GM10248 (cell line): ENCODE results near the gene PRKD2.

Experiments used
- CTCF ChIA-PET: fragments of 300-600 bp; sonication (Branson Sonifier 250); formaldehyde crosslinking; extraction: SDS; loops from one replicate; lab custom pipeline; 2021; ENCODE audit warnings: antibody characterized with exemption; lab: Yijun Ruan, JAX
- POLR2A ChIA-PET: fragments of 350-650 bp; sonication (Branson Sonifier 250); formaldehyde crosslinking; extraction: SDS; loops from one replicate; lab custom pipeline; 2020; ENCODE audit warnings: antibody characterized with exemption; lab: Yijun Ruan, JAX
- DNase-seq: peaks from one replicate; pipeline ENCODE4 v3.0.0; 2012; ENCODE audit errors: extremely low spot score
- TF ChIP-seq, protein P1 (sequence below): IDR thresholded peaks from 2 replicates; pipeline ENCODE4 v1.5.1; 2012; ENCODE audit warnings: mild to moderate bottlenecking, low read depth; ENCODE audit errors: extremely low read depth, missing control alignments, control extremely low read depth

The PRKD2 gene

DNA sequence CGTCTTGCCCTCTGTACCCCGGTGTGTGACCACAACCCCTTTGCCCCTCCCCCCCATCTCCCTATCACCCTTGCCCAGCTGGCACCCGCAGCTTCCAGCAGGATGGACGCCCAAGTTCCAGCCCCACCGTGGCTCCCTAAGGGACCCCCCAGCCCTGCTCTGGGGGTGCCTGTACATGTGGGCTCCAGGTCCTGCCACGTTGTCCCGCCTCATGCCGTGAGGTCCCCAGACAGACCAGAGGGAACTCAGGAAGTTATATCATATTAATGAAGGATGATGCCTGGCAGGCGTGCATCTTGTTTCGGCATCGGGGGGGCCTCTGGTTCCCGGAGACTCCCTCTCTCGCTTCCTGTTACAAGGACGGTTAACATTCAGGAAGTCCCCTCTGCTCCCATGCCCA lies 90.5 kb downstream of the PRKD2 start:
- DNase-seq = no peak
- TF ChIP-seq, protein P1, sequence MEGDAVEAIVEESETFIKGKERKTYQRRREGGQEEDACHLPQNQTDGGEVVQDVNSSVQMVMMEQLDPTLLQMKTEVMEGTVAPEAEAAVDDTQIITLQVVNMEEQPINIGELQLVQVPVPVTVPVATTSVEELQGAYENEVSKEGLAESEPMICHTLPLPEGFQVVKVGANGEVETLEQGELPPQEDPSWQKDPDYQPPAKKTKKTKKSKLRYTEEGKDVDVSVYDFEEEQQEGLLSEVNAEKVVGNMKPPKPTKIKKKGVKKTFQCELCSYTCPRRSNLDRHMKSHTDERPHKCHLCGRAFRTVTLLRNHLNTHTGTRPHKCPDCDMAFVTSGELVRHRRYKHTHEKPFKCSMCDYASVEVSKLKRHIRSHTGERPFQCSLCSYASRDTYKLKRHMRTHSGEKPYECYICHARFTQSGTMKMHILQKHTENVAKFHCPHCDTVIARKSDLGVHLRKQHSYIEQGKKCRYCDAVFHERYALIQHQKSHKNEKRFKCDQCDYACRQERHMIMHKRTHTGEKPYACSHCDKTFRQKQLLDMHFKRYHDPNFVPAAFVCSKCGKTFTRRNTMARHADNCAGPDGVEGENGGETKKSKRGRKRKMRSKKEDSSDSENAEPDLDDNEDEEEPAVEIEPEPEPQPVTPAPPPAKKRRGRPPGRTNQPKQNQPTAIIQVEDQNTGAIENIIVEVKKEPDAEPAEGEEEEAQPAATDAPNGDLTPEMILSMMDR = no peak
- ChIA-PET POLR2A (no interaction called here), CTCF (interaction anchor here (1.0 to 9.9 kb wide), 4 partner anchors 8 to 95 kb away, joined by 3 to 76 read pairs (median 11); partner anchors contain the start of gene DACT3)

DNA sequence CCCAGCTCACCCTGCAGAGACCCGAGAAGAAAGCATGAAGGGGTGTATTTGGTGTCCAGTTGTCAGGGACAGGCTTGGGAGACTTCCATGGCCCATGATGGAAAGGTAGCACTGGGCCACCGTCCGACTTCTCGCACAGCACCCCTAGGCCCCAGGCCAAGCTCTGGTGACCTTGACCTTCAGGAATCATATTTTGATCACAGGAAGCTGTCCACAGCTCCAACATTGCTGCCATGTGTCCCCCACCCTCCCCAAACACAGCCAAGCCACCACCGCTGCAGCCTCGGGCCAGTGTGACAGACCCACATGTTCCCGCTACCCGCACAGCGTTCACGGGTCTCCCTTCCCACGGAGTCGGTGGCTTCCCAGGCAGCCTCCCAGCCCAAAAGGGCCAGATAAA lies 91.2 kb downstream of the PRKD2 start:
- ChIA-PET CTCF (interaction anchor here (1.1 to 9.9 kb wide), 5 partner anchors 9 to 103 kb away, joined by 3 to 76 read pairs (median 5); partner anchors contain the start of gene DACT3), POLR2A (no interaction called here)
- TF ChIP-seq, protein P1 = no peak
- DNase-seq = no peak

DNA sequence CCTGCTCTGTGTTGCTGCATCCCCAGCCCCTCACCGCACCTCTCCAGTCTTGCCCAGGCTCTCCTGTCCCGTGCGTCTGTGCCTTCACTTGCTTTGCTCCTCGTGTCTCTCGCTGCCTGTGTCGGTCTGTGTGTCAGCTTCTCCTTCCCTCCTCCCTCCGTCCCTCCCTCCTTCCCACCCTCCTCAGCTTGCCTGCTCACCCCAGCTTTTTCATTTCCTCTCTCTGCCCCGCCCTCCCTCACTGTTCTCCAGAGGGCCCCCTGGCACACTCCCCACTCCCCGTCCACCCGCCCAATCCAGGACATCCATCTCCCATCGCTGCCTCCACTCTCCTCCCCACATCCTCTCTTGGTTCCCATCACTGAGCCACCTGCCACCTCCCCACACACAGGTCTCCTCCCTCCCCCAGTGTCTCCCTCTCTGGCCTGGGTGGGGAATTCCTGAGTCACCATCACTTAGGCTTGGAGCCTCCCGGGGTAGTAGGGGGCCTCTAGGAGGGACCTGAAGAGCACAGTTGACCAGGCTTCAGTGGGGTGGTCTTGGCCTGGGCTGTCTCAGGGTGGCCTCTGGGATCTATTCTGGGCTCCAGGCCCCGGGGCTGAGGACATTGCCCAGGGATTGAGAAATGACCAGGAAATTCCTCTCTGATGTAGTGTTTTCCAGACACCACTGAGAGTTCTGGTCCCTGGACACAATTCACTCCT lies 91.8 kb downstream of the PRKD2 start, which contains the start of gene PTGIR:
Gene PTGIR (minus strand): TSS at position 132 of the 704 bp plus-strand sequence. CDS start 864 bp downstream, outside the sequence.
- no peak for DNase-seq
- POLR2A ChIA-PET = no interaction called here

More for the DNA sequence above, 91.8 kb downstream of the PRKD2 start, which contains the start of gene PTGIR:
- TF ChIP-seq, protein P1 = no peak
- CTCF ChIA-PET = interaction anchor here (0.9 to 9.9 kb wide), 6 partner anchors 8 to 103 kb away, joined by 3 to 76 read pairs (median 4); partner anchors contain the start of genes CALM3 and DACT3
